Activated B cell treated with CpG ODN at 0.5 μM for 24 hours (primary cell): ENCODE data around the gene MARK3. TPM values are rescaled to one million over a fixed set of nuclear protein-coding genes. Genes with fewer than 3 reads are reported as not detected.

Experiments used
- ATAC-seq: fragments of 200-7000 bp; cut with Tn5 transposase; one replicate; pipeline ENCODE4 v1.10.0; 2021; ENCODE audit warnings: low read depth, mild to moderate bottlenecking, moderate library complexity
- CTCF ChIA-PET: fragments of 350-600 bp; sonication (Branson Sonifier 250); formaldehyde crosslinking; loops from one replicate; lab custom pipeline; 2021; ENCODE audit warnings: antibody characterized with exemption; lab: Charles Lee
- POLR2A ChIA-PET: fragments of 350-600 bp; sonication (Branson Sonifier 250); formaldehyde crosslinking; loops from one replicate; lab custom pipeline; 2021; ENCODE audit warnings: antibody characterized with exemption; lab: Charles Lee
- DNase-seq: peaks from one replicate; pipeline ENCODE4 v3.0.0; 2022
- H3K27ac Mint-ChIP-seq: one replicate; pipeline ENCODE4 v1.8.0; 2020; ENCODE audit warnings: mixed read lengths
- H3K27me3 Mint-ChIP-seq: one replicate; pipeline ENCODE4 v1.8.0; 2021; ENCODE audit warnings: mixed read lengths
- H3K36me3 Mint-ChIP-seq: one replicate; pipeline ENCODE4 v1.8.0; 2021; ENCODE audit warnings: low read depth, mixed read lengths
- H3K4me1 Mint-ChIP-seq: one replicate; pipeline ENCODE4 v1.8.0; 2021; ENCODE audit warnings: mixed read lengths
- H3K4me3 Mint-ChIP-seq: one replicate; pipeline ENCODE4 v1.8.0; 2020; ENCODE audit warnings: mild to moderate bottlenecking, mixed read lengths
- H3K9me3 Mint-ChIP-seq: one replicate; pipeline ENCODE4 v1.8.0; 2020; ENCODE audit warnings: mixed read lengths
- intact Hi-C: fragments of 100-400 bp; cut with micrococcal nuclease; formaldehyde crosslinking; loops from one replicate; pipeline ENCODE4 v1.15.1; 2024
- total RNA-seq: library from RNA; stranded (reverse); gene quantifications from 2 replicates; pipeline ENCODE4 v1.2.3, GENCODE V29; 2022
- TF ChIP-seq, protein P1 (sequence below): fragments of 200-600 bp; IDR thresholded peaks from one replicate; pipeline ENCODE4 v1.8.0; 2022; ENCODE audit warnings: antibody characterized with exemption, mild to moderate bottlenecking

MARK3 gene
- total RNA-seq, 1 donor from 2014 or later = 110 TPM

DNA sequence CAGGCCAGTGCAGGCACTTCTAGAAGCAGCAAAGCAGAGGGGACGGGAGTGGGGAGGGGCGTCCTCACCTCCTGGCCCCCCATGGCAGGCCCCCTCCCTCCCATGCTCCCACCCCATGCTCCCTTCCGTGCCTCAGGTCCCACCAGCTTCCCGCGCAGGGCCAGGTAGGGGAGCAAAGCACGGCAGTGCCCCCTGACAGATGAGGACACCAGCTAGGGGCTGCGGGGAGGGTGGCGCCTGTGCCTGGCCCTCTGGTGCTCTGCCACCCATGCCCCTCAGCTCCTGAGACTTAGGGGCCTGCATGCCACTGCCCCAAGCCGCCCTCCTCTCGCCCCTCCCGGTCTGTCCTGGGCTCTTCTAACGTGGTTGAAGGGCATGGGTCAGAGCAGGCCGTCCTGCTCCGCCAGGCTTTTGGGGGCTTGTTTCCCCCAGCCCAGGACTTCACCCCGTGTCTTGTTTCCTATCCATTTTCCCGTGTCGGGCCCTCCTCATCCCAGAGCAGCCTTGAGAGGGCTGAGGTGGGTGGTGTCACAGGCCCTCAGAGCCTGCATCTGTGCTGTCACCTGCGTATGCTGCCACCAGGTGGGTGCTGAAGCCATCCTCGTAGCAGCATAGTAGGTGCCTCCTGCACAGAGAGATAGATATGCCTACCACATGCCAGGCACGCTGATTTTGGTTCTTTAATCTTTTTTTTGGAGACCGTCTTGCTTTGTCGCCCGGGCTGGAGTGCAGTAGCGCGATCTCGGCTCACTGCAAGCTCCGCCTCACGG lies 154.0 kb downstream of the MARK3 start:
- TF ChIP-seq, protein P1, sequence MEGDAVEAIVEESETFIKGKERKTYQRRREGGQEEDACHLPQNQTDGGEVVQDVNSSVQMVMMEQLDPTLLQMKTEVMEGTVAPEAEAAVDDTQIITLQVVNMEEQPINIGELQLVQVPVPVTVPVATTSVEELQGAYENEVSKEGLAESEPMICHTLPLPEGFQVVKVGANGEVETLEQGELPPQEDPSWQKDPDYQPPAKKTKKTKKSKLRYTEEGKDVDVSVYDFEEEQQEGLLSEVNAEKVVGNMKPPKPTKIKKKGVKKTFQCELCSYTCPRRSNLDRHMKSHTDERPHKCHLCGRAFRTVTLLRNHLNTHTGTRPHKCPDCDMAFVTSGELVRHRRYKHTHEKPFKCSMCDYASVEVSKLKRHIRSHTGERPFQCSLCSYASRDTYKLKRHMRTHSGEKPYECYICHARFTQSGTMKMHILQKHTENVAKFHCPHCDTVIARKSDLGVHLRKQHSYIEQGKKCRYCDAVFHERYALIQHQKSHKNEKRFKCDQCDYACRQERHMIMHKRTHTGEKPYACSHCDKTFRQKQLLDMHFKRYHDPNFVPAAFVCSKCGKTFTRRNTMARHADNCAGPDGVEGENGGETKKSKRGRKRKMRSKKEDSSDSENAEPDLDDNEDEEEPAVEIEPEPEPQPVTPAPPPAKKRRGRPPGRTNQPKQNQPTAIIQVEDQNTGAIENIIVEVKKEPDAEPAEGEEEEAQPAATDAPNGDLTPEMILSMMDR = no peak
- ATAC-seq = peak; percentile 51
- ChIA-PET CTCF (interaction anchor here (1.5 to 1.7 kb wide), 2 partner anchors 18 to 21 kb away, joined by 4 to 5 read pairs; no protein-coding TSS in a partner anchor), POLR2A (interaction anchor here (0.8 kb wide), 2 partner anchors 18 to 21 kb away, joined by 4 read pairs; no protein-coding TSS in a partner anchor)
- intact Hi-C loops = no loop called here
- Mint-ChIP-seq H3K4me1 (no peaks in the 10 kb centered on the region), H3K4me3 (no peak overlapping the region), H3K27me3 (peaks cover 1% of the 10 kb centered on the region), H3K27ac (no peak overlapping the region), H3K36me3 (peaks cover 8% of the 10 kb centered on the region), H3K9me3 (no peaks in the 10 kb centered on the region)
- DNase-seq = no peak

DNA sequence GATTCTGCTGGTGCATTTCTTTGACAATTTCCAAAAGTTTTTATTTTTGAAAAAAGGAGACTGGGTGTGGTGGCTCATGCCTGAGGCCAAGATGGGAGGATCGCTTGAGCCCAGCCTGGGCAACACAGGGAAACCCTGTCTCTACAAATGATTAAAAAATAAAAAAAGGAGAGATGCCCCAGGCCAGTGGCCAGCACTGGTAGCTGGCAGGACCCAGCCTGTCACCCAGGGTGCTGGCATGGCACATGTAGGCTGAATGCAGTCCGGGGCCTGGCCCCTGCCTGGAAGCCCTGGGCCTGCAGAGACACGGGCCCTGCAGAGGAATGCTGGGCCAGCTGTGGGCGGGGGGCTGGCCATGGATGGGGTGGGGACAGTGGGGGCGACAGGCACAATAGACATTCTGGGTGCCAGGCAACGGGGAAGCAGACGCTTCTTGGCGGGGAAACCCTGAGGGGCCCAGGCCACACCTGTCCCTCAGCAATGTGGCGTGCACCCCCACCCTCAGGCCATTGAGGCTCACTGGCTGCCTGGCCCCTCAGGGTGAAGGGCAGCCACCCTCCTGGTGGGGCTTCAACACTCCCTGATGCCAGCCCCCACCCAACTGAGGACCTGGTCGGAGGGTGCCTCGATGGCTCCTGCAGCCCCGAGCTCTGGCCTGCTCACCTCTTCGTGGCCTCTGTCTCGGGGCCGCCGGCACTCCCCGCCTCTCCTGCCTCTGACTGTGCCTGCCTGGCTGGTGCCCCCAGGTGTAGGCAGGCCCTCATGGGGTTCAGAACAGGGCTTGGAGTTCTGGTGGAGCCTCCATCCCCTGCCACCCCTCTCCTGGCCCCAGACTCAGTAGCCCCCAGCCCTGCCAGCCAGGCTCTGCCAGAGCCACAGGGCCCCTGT lies 155.8 kb downstream of the MARK3 start:
- intact Hi-C loops = no loop called here
- no peak overlapping the region for H3K27ac Mint-ChIP-seq
- no peaks in the 10 kb centered on the region for H3K4me1 Mint-ChIP-seq
- DNase-seq = no peak
- CTCF ChIA-PET = interaction anchor here (1.1 to 1.5 kb wide), 2 partner anchors 22 to 23 kb away, joined by 3 to 5 read pairs; no protein-coding TSS in a partner anchor
- POLR2A ChIA-PET = interaction anchor here (1.3 kb wide), 2 partner anchors 8 to 13 kb away, joined by 3 read pairs; no protein-coding TSS in a partner anchor
- peaks cover 1% of the 10 kb centered on the region for H3K27me3 Mint-ChIP-seq
- peaks cover 3% of the 10 kb centered on the region for H3K36me3 Mint-ChIP-seq
- no peak overlapping the region for H3K4me3 Mint-ChIP-seq
- no peak for ATAC-seq
- TF ChIP-seq, protein P1 = no peak
- no peaks in the 10 kb centered on the region for H3K9me3 Mint-ChIP-seq

GRCh38 chr14:103541709-103542604 lies 156.7 kb downstream of the MARK3 start:
- peaks cover under 1% of the 10 kb centered on the region for H3K36me3 Mint-ChIP-seq
- intact Hi-C loops = no loop called here
- no peak for ATAC-seq
- TF ChIP-seq, protein P1 = no peak
- no peak for DNase-seq
- H3K27ac Mint-ChIP-seq = no peak overlapping the region
- ChIA-PET POLR2A (interaction anchor here (1.3 kb wide), 1 partner anchor 14 kb away, joined by 3 read pairs; no protein-coding TSS in a partner anchor), CTCF (interaction anchor here (1.1 kb wide), 1 partner anchor 23 kb away, joined by 3 read pairs; no protein-coding TSS in a partner anchor)
- H3K9me3 Mint-ChIP-seq = no peaks in the 10 kb centered on the region
- no peak overlapping the region for H3K4me3 Mint-ChIP-seq
- H3K4me1 Mint-ChIP-seq = peaks cover 2% of the 10 kb centered on the region
- peaks cover 1% of the 10 kb centered on the region for H3K27me3 Mint-ChIP-seq

DNA sequence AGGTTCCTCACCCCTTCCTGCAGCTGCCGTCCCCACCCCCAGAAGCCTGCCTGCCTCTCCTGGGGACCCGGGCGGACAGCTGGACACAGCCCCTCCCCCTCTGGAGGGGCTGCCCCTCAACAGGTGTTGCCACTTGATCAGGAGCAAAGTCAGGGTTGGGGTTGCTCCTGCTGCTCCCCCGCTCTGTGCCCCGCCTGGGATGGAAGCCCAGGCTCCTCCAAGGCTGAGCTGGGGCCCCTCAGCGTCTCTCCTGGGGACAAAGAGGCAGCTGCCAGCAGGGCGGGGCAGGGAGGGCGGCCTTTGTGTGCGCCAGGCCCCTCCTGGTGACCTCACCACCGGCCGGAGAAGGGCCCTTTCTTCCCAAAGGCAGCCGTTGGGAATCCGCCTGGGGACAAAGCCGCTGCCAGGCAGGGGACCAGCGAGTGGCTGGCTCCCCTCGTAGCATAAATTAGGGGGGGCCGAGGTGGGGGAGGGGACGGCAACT lies 157.4 kb downstream of the MARK3 start:
- intact Hi-C loops = no loop called here
- TF ChIP-seq, protein P1 = no peak
- CTCF ChIA-PET = interaction anchor here (7.0 kb wide), 1 partner anchor 22 kb away, joined by 70 read pairs; no protein-coding TSS in a partner anchor
- ATAC-seq (no peak), DNase-seq (no peak)
- Mint-ChIP-seq H3K9me3 (no peaks in the 10 kb centered on the region), H3K36me3 (no peaks in the 10 kb centered on the region), H3K27ac (no peak overlapping the region), H3K27me3 (peaks cover 1% of the 10 kb centered on the region), H3K4me1 (peaks cover 2% of the 10 kb centered on the region), H3K4me3 (no peak overlapping the region)
- POLR2A ChIA-PET = interaction anchor here (0.6 to 1.3 kb wide), 2 partner anchors 15 to 96 kb away, joined by 3 to 11 read pairs; no protein-coding TSS in a partner anchor
